DMS153 treated with DMSO at 0.1 percent for 48 hours (cell line): ENCODE results near the gene PFN4.

Experiments used
- DNase-seq: peaks from one replicate; lab custom pipeline; 2025; ENCODE audit not compliant: unreplicated experiment; lab: John Stamatoyannopoulos, UW

The PFN4 gene

DNA sequence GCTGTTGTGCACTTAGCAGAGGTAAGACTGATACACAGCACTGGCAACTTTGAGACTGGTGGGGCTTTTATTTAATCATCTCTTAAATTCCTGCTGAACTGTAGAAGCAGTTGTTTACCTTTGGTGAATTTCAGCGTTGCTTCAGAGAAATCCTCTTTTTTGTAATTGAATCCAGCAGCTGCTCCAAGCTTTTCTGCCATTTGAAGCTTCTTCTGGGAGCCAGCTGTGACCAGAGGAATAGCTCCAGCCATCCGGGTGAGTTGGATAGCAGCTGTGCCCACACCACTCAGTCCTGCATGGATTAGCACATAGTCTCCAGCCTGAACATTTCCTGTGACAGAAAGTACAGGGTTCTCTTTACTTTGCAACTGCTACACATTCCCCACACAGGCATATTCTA is 42.4 kb downstream of the PFN4 start:
- DNase-seq: no peak

DNA sequence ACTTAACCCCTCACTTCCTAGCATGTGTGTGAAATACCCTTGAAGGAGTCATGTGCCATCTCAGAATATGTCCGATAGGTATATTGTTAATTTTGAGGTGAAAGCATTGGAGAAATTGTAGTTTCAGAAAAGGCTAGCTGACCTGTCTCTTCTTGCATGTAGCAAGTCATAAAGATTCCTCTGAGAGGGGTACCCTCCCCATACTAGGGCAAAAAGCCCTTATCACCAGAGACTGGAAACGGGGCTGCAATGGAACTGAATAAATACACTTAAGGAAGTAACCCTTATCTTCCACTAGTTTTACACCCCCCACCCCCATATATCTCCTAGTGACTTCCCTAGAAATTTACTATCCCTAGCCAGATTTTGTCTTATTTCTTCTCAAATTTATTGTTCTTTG is 45.3 kb downstream of the PFN4 start:
- DNase-seq: no peak

DNA sequence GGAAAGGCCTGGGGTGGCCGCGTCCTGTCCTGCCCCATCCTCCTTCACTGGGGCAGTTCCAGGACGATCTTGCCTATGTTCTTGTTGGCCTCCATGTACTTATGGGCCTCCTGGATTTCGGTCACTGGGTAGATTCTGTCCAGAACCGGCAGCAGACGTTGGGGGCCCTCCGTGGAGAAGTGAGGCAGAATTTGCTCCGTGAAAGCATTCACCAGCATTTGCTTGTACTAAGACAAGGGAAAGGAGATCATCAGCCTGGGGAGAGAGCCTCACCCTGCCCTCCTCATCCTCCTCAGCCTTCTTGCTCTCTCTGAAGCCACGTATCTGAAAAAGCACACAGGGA is 45.6 kb downstream of the PFN4 start:
- no peak for DNase-seq

DNA sequence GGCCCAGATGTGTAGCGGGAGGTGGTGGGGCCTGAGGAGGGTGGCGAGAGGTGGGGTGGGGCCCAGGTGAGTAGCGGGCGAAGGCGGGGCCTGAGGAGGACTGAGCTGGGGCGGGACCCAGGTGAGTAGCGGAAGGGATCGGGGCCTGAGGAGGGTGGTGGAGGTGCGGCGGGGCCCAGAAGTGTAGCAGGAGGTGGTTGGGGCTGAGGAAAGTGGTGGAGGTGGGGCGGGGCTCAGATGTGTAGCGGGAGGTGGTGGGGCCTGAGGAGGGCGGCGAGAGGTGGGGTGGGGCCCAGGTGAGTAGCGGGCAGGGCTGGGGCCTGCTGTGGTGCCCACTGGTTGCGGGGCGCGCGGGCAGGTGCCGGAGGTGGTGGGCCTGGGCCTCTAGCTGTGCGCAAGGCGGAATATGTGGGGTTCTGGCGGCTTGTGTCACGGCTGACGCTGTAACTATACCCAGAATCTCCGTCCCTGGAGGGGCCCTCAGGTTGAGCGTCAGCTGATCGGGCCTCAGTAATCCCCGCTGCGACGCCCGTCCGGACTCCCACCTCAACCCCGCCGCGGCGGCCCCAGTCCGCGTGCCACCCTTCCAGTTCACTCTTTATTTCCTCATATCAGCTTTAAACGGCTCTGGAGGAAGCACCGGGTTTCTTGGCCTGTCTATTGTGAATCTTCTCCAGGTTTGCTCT is 46.1 kb downstream of the PFN4 start:
- no peak for DNase-seq

DNA sequence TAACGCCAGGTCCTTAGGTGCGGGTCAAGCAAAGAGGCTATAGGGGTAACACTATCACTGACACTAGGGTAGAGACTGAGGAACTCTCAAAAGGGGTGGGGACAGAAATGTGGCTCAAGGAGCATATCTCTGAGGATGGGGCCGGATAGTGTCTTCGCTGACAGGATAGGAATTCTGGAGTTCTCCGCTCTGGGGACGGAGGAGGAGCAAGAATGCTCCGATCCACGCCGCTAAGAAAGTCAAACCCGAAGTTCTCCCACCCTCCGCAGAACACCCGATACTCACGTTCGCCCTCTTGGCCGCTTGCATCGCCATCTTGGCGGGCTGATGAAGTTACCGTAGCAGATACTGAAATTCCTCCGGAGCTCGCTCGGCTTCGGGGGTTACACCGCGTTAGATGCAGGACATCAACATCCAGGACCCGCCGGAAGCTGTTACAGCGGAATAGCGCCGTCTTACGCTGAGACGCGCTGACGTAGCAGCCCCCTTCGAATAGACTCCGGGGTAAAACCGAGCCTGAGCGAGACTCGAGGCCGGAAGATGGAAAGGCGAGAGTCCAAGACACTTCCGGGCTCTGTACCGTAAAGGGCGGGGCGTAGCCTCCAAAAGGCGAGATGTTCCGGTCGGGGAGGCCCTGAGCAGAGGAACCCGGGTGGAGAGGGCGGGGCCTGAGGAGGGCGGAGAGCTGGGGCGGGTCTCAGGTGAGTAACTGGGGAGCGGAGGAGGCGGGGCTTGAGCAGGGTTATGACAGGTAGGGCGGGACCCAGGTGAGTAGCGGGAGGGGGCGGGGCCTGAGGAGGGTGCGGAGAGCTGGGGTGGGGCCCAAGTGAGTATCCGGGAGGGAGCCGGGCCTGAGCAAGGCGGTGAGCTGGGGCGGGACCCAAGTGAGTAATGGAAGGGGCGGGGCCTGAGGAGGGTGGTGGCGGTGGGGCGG is 47.0 kb downstream of the PFN4 start, which contains the start of gene SF3B6:
Gene SF3B6 (minus strand): TSS at position 412 of the 934 bp plus-strand sequence. CDS start 97 bp downstream, at position 315.
- peak; percentile 98 for DNase-seq

DNA sequence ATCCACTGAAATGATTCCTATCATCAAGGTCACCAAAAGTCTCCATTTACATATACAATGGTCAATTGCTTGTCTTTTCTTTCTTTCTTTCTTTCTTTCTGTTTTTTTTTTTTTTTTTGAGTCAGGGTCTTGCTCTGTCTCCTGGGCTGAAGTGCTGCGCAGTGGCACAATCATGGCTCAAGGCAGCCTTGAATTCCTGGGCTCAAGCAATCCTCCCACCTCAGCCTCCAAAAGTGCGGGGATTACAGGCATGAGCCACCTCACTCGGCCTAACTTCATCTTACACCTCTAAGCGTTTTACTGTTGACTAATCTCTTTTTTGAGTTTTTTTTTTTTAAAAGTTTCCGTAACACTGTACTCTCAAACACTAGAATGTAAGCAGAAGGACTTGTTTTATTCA is 47.9 kb downstream of the PFN4 start:
- no peak for DNase-seq

DNA sequence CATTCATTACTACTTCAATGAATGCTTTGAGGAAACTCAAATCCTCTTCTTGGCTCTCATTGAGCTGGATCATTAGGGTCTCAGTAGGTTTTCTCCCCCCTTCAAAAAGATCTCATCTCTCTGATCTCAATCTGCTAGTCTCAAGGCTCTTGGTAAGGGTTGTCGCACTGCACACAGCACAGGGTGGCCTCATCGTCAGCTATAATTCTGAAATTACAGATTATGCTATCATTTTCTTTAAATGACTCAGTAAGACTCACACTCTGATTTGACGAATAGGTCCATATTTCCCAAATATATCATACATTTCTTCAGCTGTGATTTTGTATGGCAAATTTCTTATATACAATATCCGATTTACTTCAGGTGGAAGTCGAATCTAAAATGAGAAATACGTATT is 49.3 kb downstream of the PFN4 start:
- DNase-seq: no peak

DNA sequence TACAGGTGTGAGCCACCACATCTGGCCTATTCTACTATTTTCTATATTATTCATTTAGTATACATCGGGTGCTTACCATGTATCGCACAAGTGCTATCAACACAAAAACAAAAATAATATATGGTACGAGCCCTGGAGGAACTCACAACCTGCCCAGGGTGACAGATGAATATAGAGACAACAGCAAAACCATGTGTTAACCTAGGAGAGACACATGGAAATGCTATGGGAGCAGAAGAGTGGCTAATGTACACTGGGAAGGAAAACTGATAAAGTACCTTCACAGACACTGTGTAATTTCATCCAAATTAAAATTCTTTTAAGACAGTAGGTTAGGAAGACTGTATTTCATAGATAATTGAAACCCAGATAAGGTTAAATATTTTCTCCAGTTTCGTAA is 50.9 kb downstream of the PFN4 start:
- DNase-seq: no peak

DNA sequence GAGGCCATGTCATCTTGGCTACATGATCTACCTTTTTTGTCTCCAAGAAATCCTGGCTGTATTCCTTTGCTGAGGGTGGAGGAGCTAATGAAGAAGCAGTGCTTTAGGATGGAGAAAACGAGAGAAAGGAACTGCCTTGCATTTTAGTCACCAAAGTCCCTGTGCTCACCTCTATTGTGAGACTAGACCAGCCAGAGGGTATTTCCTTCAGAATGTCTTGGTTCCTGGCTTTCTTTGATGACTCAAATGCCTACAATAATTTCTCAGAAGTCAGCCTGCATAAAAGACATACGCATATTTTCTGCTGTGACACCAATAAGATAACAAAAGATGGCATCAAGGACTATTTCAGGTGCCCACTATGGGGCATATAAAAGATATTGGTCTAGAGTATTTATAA is 57.8 kb downstream of the PFN4 start:
- DNase-seq: no peak
